Inferior parietal cortex (tissue), 1 donor: ENCODE measurements around the gene ATG14.
"Not testable (repeated sequence)": the region's sequence is repeated elsewhere in the genome, so short reads cannot be mapped to it uniquely, and the experiment has no call there.

Source experiments
- DNase-seq: peaks from one replicate; pipeline ENCODE4 v3.0.0-alpha.2; 2016; ENCODE audit errors: extremely low spot score

The ATG14 gene

GRCh38 chr14:55351111-55351510 lies 60.5 kb downstream of the ATG14 start:
- DNase-seq, result no peak

- no peak for DNase-seq
Observed at GRCh38 chr14:55350461-55350860, 61.2 kb downstream of the ATG14 start.

GRCh38 chr14:55349565-55349964 lies 62.1 kb downstream of the ATG14 start:
- no peak for DNase-seq

- DNase-seq, result no peak
Observed at GRCh38 chr14:55348766-55349453, 62.7 kb downstream of the ATG14 start.

GRCh38 chr14:55347748-55348147 lies 63.9 kb downstream of the ATG14 start:
- DNase-seq, result no peak

GRCh38 chr14:55347040-55347439 lies 64.6 kb downstream of the ATG14 start:
- no peak for DNase-seq

GRCh38 chr14:55344582-55345163 lies 67.0 kb downstream of the ATG14 start:
- not testable (repeated sequence) for DNase-seq

- no peak for DNase-seq
Observed at GRCh38 chr14:55341781-55342180, 69.8 kb downstream of the ATG14 start.

- no peak for DNase-seq
Observed at GRCh38 chr14:55340482-55340881, 71.1 kb downstream of the ATG14 start.

- DNase-seq, result no peak
Observed at GRCh38 chr14:55339770-55340169, 71.9 kb downstream of the ATG14 start.

GRCh38 chr14:55336691-55337090 lies 74.9 kb downstream of the ATG14 start:
- no peak for DNase-seq

- DNase-seq, result no peak
Observed at GRCh38 chr14:55336162-55336561, 75.5 kb downstream of the ATG14 start.

GRCh38 chr14:55333711-55334485 lies 77.7 kb downstream of the ATG14 start:
- DNase-seq, result no peak

- no peak for DNase-seq
Observed at GRCh38 chr14:55332654-55333570, 78.7 kb downstream of the ATG14 start.

GRCh38 chr14:55329999-55330710 lies 81.5 kb downstream of the ATG14 start:
- no peak for DNase-seq

- no peak for DNase-seq
Observed at GRCh38 chr14:55328317-55328716, 83.3 kb downstream of the ATG14 start.

GRCh38 chr14:55327179-55327578 lies 84.5 kb downstream of the ATG14 start:
- DNase-seq, result no peak

GRCh38 chr14:55324812-55325211 lies 86.8 kb downstream of the ATG14 start:
- DNase-seq, result no peak

GRCh38 chr14:55323910-55324309 lies 87.7 kb downstream of the ATG14 start:
- no peak for DNase-seq

- DNase-seq, result no peak
Observed at GRCh38 chr14:55318694-55319093, 92.9 kb downstream of the ATG14 start.
